Muscle of back (tissue), 11 donors: Measurements from ENCODE around the gene CTRL. TPM values are rescaled to one million over a fixed set of nuclear protein-coding genes. Genes with fewer than 3 reads are reported as not detected.

Source experiments
- DNase-seq, 3 donors: peaks; one replicate each; pipeline versions ENCODE4 v3.0.0 to v3.0.0-alpha.2; 2013
- polyA plus RNA-seq, 10 donors: library from polyadenylated mRNA; unstranded; fragments of 120-200 nt; gene quantifications; one replicate each; pipeline ENCODE4 v1.2.1, GENCODE V29; 2013; ENCODE audit not compliant: insufficient read length in 10 of 10

Gene CTRL
- polyA plus RNA-seq, 10 donors = 1.5 to 5.4 (median 3.1) TPM

GRCh38 chr16:67963662-67964321 lies 32.1 kb upstream of the CTRL start:
- DNase-seq = peak in 1 of 3 donors; percentile 32

GRCh38 chr16:67963292-67963661 lies 31.6 kb upstream of the CTRL start:
- DNase-seq = peak in 1 of 3 donors; percentile 29

- DNase-seq = no peak
Observed at GRCh38 chr16:67962135-67962534, 30.5 kb upstream of the CTRL start.

- peak in 1 of 3 donors; percentile 11 for DNase-seq
Observed at GRCh38 chr16:67961551-67961957, 29.9 kb upstream of the CTRL start.

GRCh38 chr16:67959536-67960329 lies 28.1 kb upstream of the CTRL start:
- peak in 1 of 3 donors; percentile 45 for DNase-seq

- peak in 1 of 3 donors; percentile 2 for DNase-seq
Observed at GRCh38 chr16:67957622-67958021, 26.0 kb upstream of the CTRL start.

- no peak for DNase-seq
Observed at GRCh38 chr16:67954421-67955196, 22.9 kb upstream of the CTRL start.

- no peak for DNase-seq
Observed at GRCh38 chr16:67953641-67954375, 22.1 kb upstream of the CTRL start.

- DNase-seq = peak in 1 of 3 donors; percentile 46
Observed at GRCh38 chr16:67951485-67951884, 19.8 kb upstream of the CTRL start.

- DNase-seq = no peak
Observed at GRCh38 chr16:67950335-67950843, 18.7 kb upstream of the CTRL start.

GRCh38 chr16:67949645-67950044 lies 18.0 kb upstream of the CTRL start:
- no peak for DNase-seq

- DNase-seq = no peak
Observed at GRCh38 chr16:67948015-67948414, 16.4 kb upstream of the CTRL start.

- DNase-seq = no peak
Observed at GRCh38 chr16:67946966-67947558, 15.4 kb upstream of the CTRL start.

- DNase-seq = no peak
Observed at GRCh38 chr16:67946128-67946569, 14.5 kb upstream of the CTRL start.

- no peak for DNase-seq
Observed at GRCh38 chr16:67945392-67945933, 13.8 kb upstream of the CTRL start.

- DNase-seq = no peak
Observed at GRCh38 chr16:67944690-67945391, 13.2 kb upstream of the CTRL start.

- peak in 1 of 3 donors; percentile 70 for DNase-seq
Observed at GRCh38 chr16:67943619-67944504, 12.2 kb upstream of the CTRL start, which contains the start of gene LCAT. Gene LCAT (minus strand): TSS chr16:67944120. CDS start chr16:67944101, 19 bp downstream.

GRCh38 chr16:67943256-67943618 lies 11.6 kb upstream of the CTRL start:
- no peak for DNase-seq
